ENCODE data around the gene CMC2. TPM values are rescaled to one million over a fixed set of nuclear protein-coding genes. Genes with fewer than 3 reads are reported as not detected.
A peak's percentile ranks its signal among the peaks of the same experiment; 100 is the strongest.

CMC2 gene
- total and polyA plus RNA-seq, 8 donors = 10.4 to 149 (median 80.6) TPM

- peak; percentile 59 to 88 for DNase-seq
- Histone ChIP-seq H3K27me3 (peaks cover 0 to 35% (median 8%) of the 10 kb centered on the region in 3 donors), H3K9me3 (no peaks in the 10 kb centered on the region), H3K36me3 (no peaks in the 10 kb centered on the region), H3K4me3 (peak overlapping the region; percentile 41 to 57 (median 50)), H3K27ac (peak overlapping the region; percentile 63 to 84 (median 73)), H3K4me1 (peaks cover 10 to 19% (median 16%) of the 10 kb centered on the region in 4 donors)
- no peak for TF ChIP-seq POLR2AphosphoS5 (IDR thresholded peaks at IDR 0.05)
- intact Hi-C loops (cut with DNase I; ENCODE audit: low total_unique reads) = no loop called here
- 1 to 3% (median 2%) methylated on average over 33 to 67 of the region's 67 CpGs for WGBS, 5 donors
Observed at GRCh38 chr16:80931801-80932707, 74.6 kb downstream of the CMC2 start.

GRCh38 chr16:80924372-80924978, 82.2 kb downstream of the CMC2 start:
- peak; percentile 79 to 80 for DNase-seq
- H3K27me3 ChIP-seq = no peaks in the 10 kb centered on the region
- no peak overlapping the region for H3K4me3 ChIP-seq
- intact Hi-C loops (cut with DNase I; ENCODE audit: low total_unique reads) = no loop called here
- no peaks in the 10 kb centered on the region for H3K4me1 ChIP-seq
- no peaks in the 10 kb centered on the region for H3K36me3 ChIP-seq
- no peaks in the 10 kb centered on the region for H3K9me3 ChIP-seq
- TF ChIP-seq CTCF (IDR thresholded peaks at IDR 0.05) = peak in 5 of 7 experiments; percentile 18 to 59 (median 24)
- TF ChIP-seq POLR2A (IDR thresholded peaks at IDR 0.05) = no peak
- peak in 1 of 3 donors; percentile 21 for TF ChIP-seq POLR2AphosphoS5 (IDR thresholded peaks at IDR 0.05)
- 7 to 15% (median 12%) methylated on average over 8 of the region's 8 CpGs for WGBS, 5 donors
- no peak overlapping the region for H3K27ac ChIP-seq

GRCh38 chr16:80923356-80923755, 83.3 kb downstream of the CMC2 start:
- Histone ChIP-seq H3K36me3 (no peaks in the 10 kb centered on the region), H3K9me3 (no peaks in the 10 kb centered on the region), H3K27ac (no peak overlapping the region), H3K4me3 (no peak overlapping the region), H3K4me1 (no peaks in the 10 kb centered on the region), H3K27me3 (no peaks in the 10 kb centered on the region)
- no peak for DNase-seq
- intact Hi-C loops (cut with DNase I; ENCODE audit: low total_unique reads) = no loop called here
- TF ChIP-seq POLR2A (IDR thresholded peaks at IDR 0.05) (no peak), EP300 (IDR thresholded peaks at IDR 0.05) (no peak), CTCF (IDR thresholded peaks at IDR 0.05) (no peak), POLR2AphosphoS5 (IDR thresholded peaks at IDR 0.05) (no peak)
- 95 to 98% (median 97%) methylated on average over 4 of the region's 4 CpGs for WGBS, 5 donors

Other genes starting within 250 kb of the CMC2 start
- 1 to 10 TPM; 1.7 to 7.3 (median 3.2) TPM for gene CDYL2, start 202.3 kb downstream of the CMC2 start, total RNA-seq
- gene CDYL2, start 202.3 kb downstream of the CMC2 start, polyA plus RNA-seq = 1 to 10 TPM in 2 of 3 donors, under 1 TPM in 1; 0.60 to 1.7 (median 1.1) TPM
- 10 to 100 TPM in 2 of 5 donors, 1 to 10 TPM in 2, not detected in 1; 1.8 to 18.4 (median 9.3) TPM for gene CENPN, start 329 bp upstream of the CMC2 start, total RNA-seq
- 10 to 100 TPM in 2 of 3 donors, 1 to 10 TPM in 1; 5.0 to 20.0 (median 13.2) TPM for gene CENPN, start 329 bp upstream of the CMC2 start, polyA plus RNA-seq
- 100 to 1,000 TPM in 1 of 5 donors, 10 to 100 TPM in 2, 1 to 10 TPM in 2; 1.8 to 102 (median 30.9) TPM for gene ATMIN, start 29.0 kb upstream of the CMC2 start, total RNA-seq
- gene ATMIN, start 29.0 kb upstream of the CMC2 start, polyA plus RNA-seq = 10 to 100 TPM in 2 of 3 donors, 1 to 10 TPM in 1; 9.6 to 17.9 (median 12.3) TPM
- gene C16orf46, start 70.4 kb upstream of the CMC2 start, total RNA-seq = under 1 TPM in 1 of 5 donors, not detected in 4; 0.73 TPM
- 1 to 10 TPM in 1 of 3 donors, under 1 TPM in 2; 0.44 to 1.1 (median 0.50) TPM for gene C16orf46, start 70.4 kb upstream of the CMC2 start, polyA plus RNA-seq
- gene GCSH, start 89.5 kb upstream of the CMC2 start, total RNA-seq = 10 to 100 TPM in 3 of 5 donors, 1 to 10 TPM in 2; 4.9 to 29.0 (median 22.5) TPM
- gene GCSH, start 89.5 kb upstream of the CMC2 start, polyA plus RNA-seq = 10 to 100 TPM; 22.6 to 36.4 (median 29.4) TPM
- 1 to 10 TPM in 2 of 5 donors, not detected in 3; 2.2 to 5.8 TPM for gene BCO1, start 231.8 kb upstream of the CMC2 start, total RNA-seq
- gene BCO1, start 231.8 kb upstream of the CMC2 start, polyA plus RNA-seq = 1 to 10 TPM in 1 of 3 donors, under 1 TPM in 2; 0.38 to 2.1 (median 0.44) TPM